Measurements from ENCODE around the gene R3HDM2.

Gene R3HDM2

DNA sequence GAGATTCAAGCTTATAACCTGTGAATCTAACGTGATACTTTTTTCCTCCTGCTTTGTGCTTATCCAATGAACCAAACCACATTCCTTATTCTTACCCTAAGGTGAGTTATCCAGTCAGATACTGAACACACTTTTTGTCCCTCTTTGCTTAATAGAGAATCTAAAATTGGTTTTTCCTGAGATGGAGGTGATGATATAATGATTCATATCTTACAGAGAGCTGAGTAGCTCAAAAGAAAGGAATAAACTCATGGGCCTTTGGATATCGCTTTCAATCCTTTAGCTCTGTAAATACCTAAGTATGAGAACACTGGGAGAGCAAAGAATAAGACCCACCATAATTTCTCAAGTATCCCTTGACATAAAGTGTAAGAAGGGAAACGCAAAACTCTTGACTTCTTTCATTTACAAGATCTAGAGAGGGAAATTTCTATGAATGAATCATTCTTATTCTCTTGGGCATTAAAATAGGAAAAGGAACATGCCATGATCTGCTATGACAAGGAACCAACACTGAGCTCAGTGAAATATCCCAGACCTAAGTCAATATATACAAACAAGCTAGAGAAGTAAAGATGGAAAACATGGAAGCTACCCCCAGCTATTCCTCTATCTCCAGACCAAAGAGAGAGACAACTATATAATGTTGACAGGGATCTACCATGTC lies 98.1 kb downstream of the R3HDM2 start:
- no peaks in the 10 kb centered on the region for H3F3A ChIP-seq (ENCODE audit: low read depth)
- H3K9me2 ChIP-seq (replicated peaks; ENCODE audit: low read depth, low read length) = no peaks in the 10 kb centered on the region
- TF ChIP-seq, protein P1, sequence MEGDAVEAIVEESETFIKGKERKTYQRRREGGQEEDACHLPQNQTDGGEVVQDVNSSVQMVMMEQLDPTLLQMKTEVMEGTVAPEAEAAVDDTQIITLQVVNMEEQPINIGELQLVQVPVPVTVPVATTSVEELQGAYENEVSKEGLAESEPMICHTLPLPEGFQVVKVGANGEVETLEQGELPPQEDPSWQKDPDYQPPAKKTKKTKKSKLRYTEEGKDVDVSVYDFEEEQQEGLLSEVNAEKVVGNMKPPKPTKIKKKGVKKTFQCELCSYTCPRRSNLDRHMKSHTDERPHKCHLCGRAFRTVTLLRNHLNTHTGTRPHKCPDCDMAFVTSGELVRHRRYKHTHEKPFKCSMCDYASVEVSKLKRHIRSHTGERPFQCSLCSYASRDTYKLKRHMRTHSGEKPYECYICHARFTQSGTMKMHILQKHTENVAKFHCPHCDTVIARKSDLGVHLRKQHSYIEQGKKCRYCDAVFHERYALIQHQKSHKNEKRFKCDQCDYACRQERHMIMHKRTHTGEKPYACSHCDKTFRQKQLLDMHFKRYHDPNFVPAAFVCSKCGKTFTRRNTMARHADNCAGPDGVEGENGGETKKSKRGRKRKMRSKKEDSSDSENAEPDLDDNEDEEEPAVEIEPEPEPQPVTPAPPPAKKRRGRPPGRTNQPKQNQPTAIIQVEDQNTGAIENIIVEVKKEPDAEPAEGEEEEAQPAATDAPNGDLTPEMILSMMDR (conservative IDR thresholded peaks at IDR 0.05; ENCODE audit: low read length) = no peak
- no peak for TF ChIP-seq EZH2phosphoT487 (IDR thresholded peaks at IDR 0.05; ENCODE audit: borderline replicate concordance)
- no peaks in the 10 kb centered on the region for H3K36me3 ChIP-seq (ENCODE audit: insufficient read depth, low read length)
- no peak overlapping the region for H3K4me3 ChIP-seq (ENCODE audit: low read length, poor library complexity, severe bottlenecking)
- no peaks in the 10 kb centered on the region for H3K9me3 ChIP-seq (ENCODE audit: insufficient read depth, low read depth, low read length)
- no peak overlapping the region for H3K9ac ChIP-seq (ENCODE audit: low read depth, low read length, poor library complexity, severe bottlenecking)
- no peak overlapping the region for H3K4me2 ChIP-seq (ENCODE audit: low read depth, low read length, poor library complexity, severe bottlenecking)
- H2AFZ ChIP-seq (ENCODE audit: low read length) = no peak overlapping the region
- no peaks in the 10 kb centered on the region for H3K4me1 ChIP-seq (ENCODE audit: insufficient read depth, low read length, poor library complexity, severe bottlenecking)
- no peaks in the 10 kb centered on the region for H3K79me2 ChIP-seq (ENCODE audit: insufficient read depth, low read length)
- H3K27me3 ChIP-seq (ENCODE audit: insufficient read depth, low read length, poor library complexity, severe bottlenecking) = no peaks in the 10 kb centered on the region
- no peaks in the 10 kb centered on the region for H4K20me1 ChIP-seq (ENCODE audit: insufficient read depth, low read length, poor library complexity, severe bottlenecking)

DNA sequence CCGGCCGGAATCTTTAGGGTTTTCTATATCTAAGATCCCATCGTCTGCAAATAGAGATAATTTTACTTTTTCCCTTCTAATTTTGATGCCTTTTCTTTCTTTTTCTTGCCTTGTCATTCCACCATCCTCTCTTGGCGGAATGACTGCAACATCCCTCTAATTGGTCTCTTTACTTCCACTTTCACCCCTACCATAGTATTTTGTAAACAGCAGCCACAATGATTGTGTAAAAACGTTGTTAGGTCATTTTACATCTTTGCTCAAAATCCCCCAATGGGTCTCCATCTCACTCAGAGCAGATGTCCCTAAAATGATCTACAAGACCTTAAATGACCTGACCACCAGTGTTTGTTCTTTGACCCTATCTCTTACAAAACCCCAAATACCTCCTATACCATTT lies 99.9 kb downstream of the R3HDM2 start:
- no peak overlapping the region for H3K4me3 ChIP-seq (ENCODE audit: low read length, poor library complexity, severe bottlenecking)
- no peaks in the 10 kb centered on the region for H3K9me3 ChIP-seq (ENCODE audit: insufficient read depth, low read depth, low read length)
- no peak overlapping the region for H3K9ac ChIP-seq (ENCODE audit: low read depth, low read length, poor library complexity, severe bottlenecking)
- no peaks in the 10 kb centered on the region for H3K27me3 ChIP-seq (ENCODE audit: insufficient read depth, low read length, poor library complexity, severe bottlenecking)
- no peaks in the 10 kb centered on the region for H3K36me3 ChIP-seq (ENCODE audit: insufficient read depth, low read length)
- no peaks in the 10 kb centered on the region for H3K9me2 ChIP-seq (replicated peaks; ENCODE audit: low read depth, low read length)
- TF ChIP-seq EZH2phosphoT487 (IDR thresholded peaks at IDR 0.05; ENCODE audit: borderline replicate concordance) = no peak
- TF ChIP-seq, protein P1 (conservative IDR thresholded peaks at IDR 0.05; ENCODE audit: low read length) = no peak
- H3K4me1 ChIP-seq (ENCODE audit: insufficient read depth, low read length, poor library complexity, severe bottlenecking) = no peaks in the 10 kb centered on the region
- no peaks in the 10 kb centered on the region for H4K20me1 ChIP-seq (ENCODE audit: insufficient read depth, low read length, poor library complexity, severe bottlenecking)
- no peaks in the 10 kb centered on the region for H3K79me2 ChIP-seq (ENCODE audit: insufficient read depth, low read length)
- H2AFZ ChIP-seq (ENCODE audit: low read length) = no peak overlapping the region
- H3K4me2 ChIP-seq (ENCODE audit: low read depth, low read length, poor library complexity, severe bottlenecking) = no peak overlapping the region
- H3F3A ChIP-seq (ENCODE audit: low read depth) = no peaks in the 10 kb centered on the region

DNA sequence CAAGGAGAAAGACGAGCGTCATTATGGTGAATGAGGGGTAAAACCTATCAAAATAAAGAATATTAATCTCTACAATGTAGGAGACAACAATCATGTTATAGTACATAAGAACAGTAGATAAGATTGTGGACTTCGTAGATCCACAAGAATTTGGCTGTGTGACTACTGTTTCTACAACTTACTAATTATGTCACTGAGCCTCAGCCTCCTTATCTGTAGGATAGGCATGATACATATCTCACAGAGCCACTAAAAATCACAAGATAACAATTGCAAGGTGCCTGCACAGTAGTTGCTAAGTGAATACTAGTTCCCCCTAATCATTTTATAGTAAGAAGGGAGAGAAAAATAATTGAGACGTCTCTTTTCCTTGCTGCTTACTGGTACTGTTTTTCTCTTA lies 101.6 kb downstream of the R3HDM2 start:
- H3K79me2 ChIP-seq (ENCODE audit: insufficient read depth, low read length) = no peaks in the 10 kb centered on the region
- no peaks in the 10 kb centered on the region for H3K27me3 ChIP-seq (ENCODE audit: insufficient read depth, low read length, poor library complexity, severe bottlenecking)
- H3K9me3 ChIP-seq (ENCODE audit: insufficient read depth, low read depth, low read length) = no peaks in the 10 kb centered on the region
- no peaks in the 10 kb centered on the region for H3K9me2 ChIP-seq (replicated peaks; ENCODE audit: low read depth, low read length)
- H3K9ac ChIP-seq (ENCODE audit: low read depth, low read length, poor library complexity, severe bottlenecking) = no peak overlapping the region
- H3K4me3 ChIP-seq (ENCODE audit: low read length, poor library complexity, severe bottlenecking) = no peak overlapping the region
- no peak overlapping the region for H3K4me2 ChIP-seq (ENCODE audit: low read depth, low read length, poor library complexity, severe bottlenecking)
- no peak for TF ChIP-seq EZH2phosphoT487 (IDR thresholded peaks at IDR 0.05; ENCODE audit: borderline replicate concordance)
- TF ChIP-seq, protein P1 (conservative IDR thresholded peaks at IDR 0.05; ENCODE audit: low read length) = no peak
- H2AFZ ChIP-seq (ENCODE audit: low read length) = no peak overlapping the region
- no peaks in the 10 kb centered on the region for H4K20me1 ChIP-seq (ENCODE audit: insufficient read depth, low read length, poor library complexity, severe bottlenecking)
- H3F3A ChIP-seq (ENCODE audit: low read depth) = no peaks in the 10 kb centered on the region
- no peaks in the 10 kb centered on the region for H3K36me3 ChIP-seq (ENCODE audit: insufficient read depth, low read length)
- H3K4me1 ChIP-seq (ENCODE audit: insufficient read depth, low read length, poor library complexity, severe bottlenecking) = peaks cover 7% of the 10 kb centered on the region
